B cell (primary cell): ENCODE results near the gene RHOBTB3. TPM values are rescaled to one million over a fixed set of nuclear protein-coding genes. Genes with fewer than 3 reads are reported as not detected.
"Not testable (repeated sequence)": the region's sequence is repeated elsewhere in the genome, so short reads cannot be mapped to it uniquely, and the experiment has no call there.

Experiments used
- ATAC-seq: fragments of 200-7000 bp; cut with Tn5 transposase; one replicate; pipeline ENCODE4 v1.10.0; 2021; ENCODE audit warnings: low read depth, mild to moderate bottlenecking, moderate number of reproducible peaks, moderate library complexity
- CTCF ChIA-PET: fragments of 350-600 bp; sonication (Branson Sonifier 250); formaldehyde crosslinking; loops from one replicate; lab custom pipeline; 2021; ENCODE audit warnings: antibody characterized with exemption, inconsistent platforms; lab: Charles Lee
- POLR2A ChIA-PET: fragments of 350-600 bp; sonication (Branson Sonifier 250); formaldehyde crosslinking; loops from one replicate; lab custom pipeline; 2021; ENCODE audit warnings: antibody characterized with exemption; lab: Charles Lee
- DNase-seq: peaks from one replicate; pipeline ENCODE4 v3.0.0; 2013
- H2AFZ ChIP-seq: 2 replicates; pipeline ENCODE4 v1.6.1; 2012; ENCODE audit warnings: mild to moderate bottlenecking, low read depth, low read length; ENCODE audit not compliant: insufficient read depth, poor library complexity, severe bottlenecking
- H3K27ac ChIP-seq, 2 donors: 1 replicate in 1 of 2; 2 replicates in 1 of 2; pipeline ENCODE4 v1.5.1; 2012 to 2013; ENCODE audit warnings: low read length in 2 of 2, mild to moderate bottlenecking in 2 of 2, moderate library complexity in 1 of 2
- H3K27me3 ChIP-seq, 4 experiments: fragments of 200-600 bp in 1 of 4; sonication (generic) in 1 of 4; replicated peaks in 1 of 4; 1 replicate in 2 of 4; 2 replicates in 2 of 4; pipeline versions ENCODE4 v1.6.1 to v1.7.0; 2013 to 2016; ENCODE audit warnings: low read length in 3 of 4, mild to moderate bottlenecking in 2 of 4, mixed read lengths in 1 of 4, moderate library complexity in 1 of 4; ENCODE audit not compliant: insufficient read depth in 4 of 4, control insufficient read depth in 3 of 4; ENCODE audit errors: control extremely low read depth in 1 of 4
- H3K36me3 ChIP-seq, 2 experiments: replicated peaks in 1 of 2; 1 replicate in 1 of 2; 2 replicates in 1 of 2; pipeline versions ENCODE4 v1.6.1 to v1.7.1; 2013; ENCODE audit warnings: low read length in 1 of 2; ENCODE audit not compliant: insufficient read depth in 2 of 2, control insufficient read depth in 1 of 2; ENCODE audit errors: control extremely low read depth in 1 of 2, extremely low read depth in 1 of 2
- H3K4me1 ChIP-seq, 2 donors: fragments of 200-600 bp in 1 of 2; sonication (generic) in 1 of 2; 1 replicate in 1 of 2; 2 replicates in 1 of 2; pipeline versions ENCODE4 v1.5.1 to v1.6.1; 2013 to 2017; ENCODE audit warnings: low read length in 2 of 2; ENCODE audit not compliant: control insufficient read depth in 2 of 2, insufficient read depth in 2 of 2
- H3K4me2 ChIP-seq: replicated peaks from 2 replicates; pipeline ENCODE3; 2012; ENCODE audit warnings: mild to moderate bottlenecking, low read depth, low read length; ENCODE audit not compliant: poor library complexity, severe bottlenecking
- H3K4me3 ChIP-seq, 5 experiments: fragments of 200-600 bp in 1 of 5; sonication (generic) in 1 of 5; 1 replicate in 3 of 5; 2 replicates in 2 of 5; pipeline versions ENCODE4 v1.5.1 to v1.7.0; 2011 to 2016; ENCODE audit warnings: low read length in 4 of 5, mild to moderate bottlenecking in 4 of 5, low read depth in 2 of 5, control low read depth in 1 of 5, moderate library complexity in 1 of 5; ENCODE audit not compliant: insufficient read depth in 1 of 5; ENCODE audit errors: control extremely low read depth in 1 of 5, extremely low read depth in 1 of 5
- H3K79me2 ChIP-seq: fragments of 200-600 bp; sonication (generic); one replicate; pipeline ENCODE4 v1.6.0; 2016; ENCODE audit warnings: low read length; ENCODE audit not compliant: control insufficient read depth, insufficient read depth
- H3K9ac ChIP-seq: fragments of 200-600 bp; sonication (generic); 2 replicates; pipeline ENCODE4 v1.6.1; 2017; ENCODE audit warnings: mild to moderate bottlenecking, low read length, moderate library complexity
- H3K9me3 ChIP-seq, 3 donors: one replicate each; pipeline versions ENCODE4 v1.6.1 to v1.7.1; 2013; ENCODE audit warnings: low read length in 2 of 3; ENCODE audit not compliant: control insufficient read depth in 2 of 3, insufficient read depth in 1 of 3; ENCODE audit errors: control extremely low read depth in 1 of 3
- H4K20me1 ChIP-seq: 2 replicates; pipeline ENCODE4 v1.6.0; 2012; ENCODE audit warnings: mild to moderate bottlenecking, low read length; ENCODE audit not compliant: insufficient read depth, control insufficient read depth, poor library complexity, severe bottlenecking
- H3K27ac Mint-ChIP-seq: one replicate; pipeline ENCODE4 v1.8.0; 2021; ENCODE audit warnings: mixed read lengths
- H3K27me3 Mint-ChIP-seq: one replicate; pipeline ENCODE4 v1.8.0; 2021; ENCODE audit warnings: mixed read lengths
- H3K4me1 Mint-ChIP-seq: one replicate; pipeline ENCODE4 v1.8.0; 2021; ENCODE audit warnings: mixed read lengths
- H3K4me3 Mint-ChIP-seq: one replicate; pipeline ENCODE4 v1.8.0; 2021; ENCODE audit warnings: mixed read lengths
- H3K9me3 Mint-ChIP-seq: one replicate; pipeline ENCODE4 v1.8.0; 2022; ENCODE audit warnings: mixed read lengths; ENCODE audit not compliant: insufficient read depth
- CTCF ChIP-seq: fragments of 200-600 bp; IDR thresholded peaks from one replicate; pipeline ENCODE4 v1.8.0; 2022; ENCODE audit warnings: antibody characterized with exemption, mild to moderate bottlenecking
- EZH2 ChIP-seq: IDR thresholded peaks from 2 replicates; pipeline ENCODE4 v1.6.1; 2012; ENCODE audit warnings: borderline replicate concordance, low read depth, mild to moderate bottlenecking, moderate library complexity, low read length; ENCODE audit not compliant: insufficient read depth, poor library complexity, severe bottlenecking
- WGBS: methylation state at CpG from one replicate; pipeline ENCODE4 v1.1.5; 2013; ENCODE audit warnings: missing lambda C conversion rate; ENCODE audit not compliant: insufficient coverage; 5-methylcytosine and 5-hydroxymethylcytosine counted together
- intact Hi-C: fragments of 100-400 bp; cut with micrococcal nuclease; formaldehyde crosslinking; loops from one replicate; pipeline ENCODE4 v1.10.0; 2022
- polyA plus RNA-seq: library from polyadenylated mRNA; depleted of rRNA; stranded (reverse); fragments of >200 nt; gene quantifications from 2 replicates; pipeline ENCODE4 v1.2.3, GENCODE V29; 2012
- total RNA-seq, 2 donors: library from RNA; stranded (reverse); fragments of 120-200 nt in 1 of 2; gene quantifications; 1 replicate in 1 of 2; 2 replicates in 1 of 2; pipeline versions ENCODE4 v1.2.3 to v1.2.4, GENCODE V29; 2013 to 2022

RHOBTB3 gene
- total and polyA plus RNA-seq, 2 donors (not counting 1 experiment from before 2014, with no cell fraction given): 1.7 to 5.0 TPM

- H3K9me3 ChIP-seq: no peaks in the 10 kb centered on the region
- H3K27ac ChIP-seq: no peak overlapping the region
- H2AFZ ChIP-seq: no peak overlapping the region
- intact Hi-C loops: no loop called here
- no peaks in the 10 kb centered on the region for H3K79me2 ChIP-seq
- Mint-ChIP-seq H3K27ac (no peak overlapping the region), H3K9me3 (no peaks in the 10 kb centered on the region), H3K4me1 (no peaks in the 10 kb centered on the region), H3K27me3 (peaks cover 4% of the 10 kb centered on the region), H3K4me3 (no peak overlapping the region)
- ChIA-PET POLR2A (no interaction called here), CTCF (no interaction called here)
- H3K36me3 ChIP-seq: no peaks in the 10 kb centered on the region
- no peak for DNase-seq
- H3K4me3 ChIP-seq: no peak overlapping the region
- no peaks in the 10 kb centered on the region for H4K20me1 ChIP-seq
- ATAC-seq: no peak
- H3K9ac ChIP-seq: no peak overlapping the region
- H3K4me2 ChIP-seq: no peak overlapping the region
- WGBS: no CpG with 5 or more reads among the region's 1 CpG
- no peaks in the 10 kb centered on the region for H3K4me1 ChIP-seq
- H3K27me3 ChIP-seq: no peaks in the 10 kb centered on the region
- TF ChIP-seq CTCF (no peak), EZH2 (no peak)
Measured at GRCh38 chr5:95704150-95704549, 27.0 kb upstream of the RHOBTB3 start.

GRCh38 chr5:95706196-95706595 lies 24.9 kb upstream of the RHOBTB3 start:
- intact Hi-C loops, H3K27ac ChIP-seq, H2AFZ ChIP-seq, H4K20me1 ChIP-seq, H3K4me2 ChIP-seq, H3K36me3 ChIP-seq, POLR2A ChIA-PET, H3K9me3 ChIP-seq, H3K4me1 Mint-ChIP-seq, H3K4me3 ChIP-seq, H3K27me3 Mint-ChIP-seq, H3K27ac Mint-ChIP-seq, H3K79me2 ChIP-seq, ATAC-seq, DNase-seq, H3K27me3 ChIP-seq, H3K9ac ChIP-seq, H3K9me3 Mint-ChIP-seq, H3K4me3 Mint-ChIP-seq, CTCF ChIA-PET, H3K4me1 ChIP-seq: not testable (repeated sequence)
- 100% methylated on average over 1 of the region's 5 CpGs for WGBS
